ENCODE data around the gene TIMP2. TPM values are rescaled to one million over a fixed set of nuclear protein-coding genes. Genes with fewer than 3 reads are reported as not detected.

The TIMP2 gene
- total RNA-seq, 2 experiments from 2014 or later: 1.7 to 2.9 TPM

DNA sequence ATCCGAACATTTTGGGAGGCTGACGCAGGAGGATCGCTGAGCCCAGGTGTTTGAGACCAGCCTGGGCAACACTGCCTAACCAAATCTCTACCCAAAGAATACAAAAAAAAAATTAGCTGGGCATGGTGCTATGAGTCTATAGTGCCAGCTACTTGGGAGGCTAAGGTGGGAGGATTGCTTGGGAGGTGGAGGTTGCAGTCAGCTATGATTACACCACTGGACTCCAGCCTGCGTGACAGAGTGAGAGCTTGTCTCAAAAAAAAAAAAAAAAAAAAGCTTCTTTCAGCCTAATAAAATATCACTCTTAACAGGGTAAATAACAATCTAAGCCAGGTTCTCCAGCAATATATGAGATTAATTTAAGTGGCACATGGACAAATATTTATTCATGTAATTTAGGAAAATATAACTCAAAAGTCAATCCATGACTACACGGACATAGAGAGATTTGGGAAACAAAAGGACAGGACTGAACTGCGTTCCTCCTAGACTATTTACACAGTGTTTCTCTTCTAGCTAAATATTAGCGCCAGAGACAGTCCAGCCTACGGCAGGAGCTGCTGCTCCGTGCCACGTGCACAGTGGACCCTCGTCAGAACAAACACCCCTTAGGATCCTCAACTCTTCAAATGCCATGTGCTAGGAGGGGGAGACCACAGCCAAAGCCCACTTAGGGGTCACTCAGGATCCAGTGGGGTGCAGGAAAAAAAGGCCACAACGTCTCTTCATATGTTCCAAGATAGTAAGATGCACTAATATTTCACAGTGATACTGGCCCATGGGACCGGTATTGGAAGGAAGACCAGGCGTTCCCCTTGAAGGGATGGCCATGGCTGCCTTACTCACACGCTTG is 93.3 kb downstream of the TIMP2 start:
- H3K36me3 Mint-ChIP-seq: peaks cover 61% of the 10 kb centered on the region
- no peaks in the 10 kb centered on the region for H3K9me3 Mint-ChIP-seq (ENCODE audit: low read depth)
- no peak overlapping the region for H3K4me3 Mint-ChIP-seq
- H3K4me1 Mint-ChIP-seq: peaks cover 4% of the 10 kb centered on the region
- CTCF ChIA-PET: interaction anchor here (1.5 to 1.7 kb wide), 2 partner anchors 11 to 13 kb away, joined by 4 to 6 read pairs; no protein-coding TSS in a partner anchor
- ATAC-seq (no peak), DNase-seq (no peak)
- H3K27ac Mint-ChIP-seq: no peak overlapping the region
- H3K27me3 Mint-ChIP-seq: no peaks in the 10 kb centered on the region

GRCh38 chr17:78829477-78829876 is 95.7 kb downstream of the TIMP2 start:
- H3K4me1 Mint-ChIP-seq: peaks cover 6% of the 10 kb centered on the region
- no peak for DNase-seq
- H3K9me3 Mint-ChIP-seq (ENCODE audit: low read depth): no peaks in the 10 kb centered on the region
- H3K36me3 Mint-ChIP-seq: peaks cover 58% of the 10 kb centered on the region
- no peak overlapping the region for H3K4me3 Mint-ChIP-seq
- ATAC-seq: no peak
- H3K27me3 Mint-ChIP-seq: no peaks in the 10 kb centered on the region
- CTCF ChIA-PET: no interaction called here
- no peak overlapping the region for H3K27ac Mint-ChIP-seq

GRCh38 chr17:78828470-78829185 is 96.6 kb downstream of the TIMP2 start:
- Mint-ChIP-seq H3K4me3 (no peak overlapping the region), H3K4me1 (peaks cover 6% of the 10 kb centered on the region), H3K9me3 (ENCODE audit: low read depth) (no peaks in the 10 kb centered on the region), H3K36me3 (peaks cover 61% of the 10 kb centered on the region), H3K27ac (no peak overlapping the region), H3K27me3 (no peaks in the 10 kb centered on the region)
- DNase-seq (no peak), ATAC-seq (peak; percentile 47)
- CTCF ChIA-PET: no interaction called here

DNA sequence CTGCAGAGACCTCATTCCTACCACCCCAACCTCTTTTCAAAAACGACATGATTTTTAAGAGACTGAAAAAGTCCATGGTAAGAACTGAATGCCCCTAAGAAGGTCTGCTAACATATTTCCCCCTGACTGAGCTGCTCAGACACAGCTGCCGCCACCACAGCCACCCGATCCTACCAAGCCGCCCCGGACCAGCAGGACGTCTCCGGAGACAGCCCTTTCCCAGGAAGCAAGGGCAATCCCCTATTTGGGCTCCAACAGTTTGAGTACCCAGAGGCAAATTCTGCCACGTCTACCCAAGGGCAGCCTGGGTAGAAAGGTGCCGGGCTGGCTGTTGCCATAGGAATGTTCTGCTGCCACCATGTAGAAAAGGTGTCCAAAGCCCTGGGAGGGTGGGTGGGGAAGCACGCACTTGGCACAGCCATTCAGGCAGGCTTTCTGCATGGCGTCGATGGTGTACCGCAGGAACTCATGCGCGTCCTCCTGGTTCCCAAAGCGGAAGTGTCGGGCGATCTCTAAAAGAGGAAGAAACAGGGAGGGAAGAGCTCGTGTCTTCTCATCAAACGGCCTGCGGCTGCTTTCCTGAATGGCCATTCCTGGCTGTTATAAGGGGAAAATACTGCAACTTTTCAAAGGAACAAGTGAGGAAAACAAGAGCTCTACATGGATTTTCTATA is 98.2 kb downstream of the TIMP2 start:
- H3K4me3 Mint-ChIP-seq: no peak overlapping the region
- peaks cover 59% of the 10 kb centered on the region for H3K36me3 Mint-ChIP-seq
- H3K9me3 Mint-ChIP-seq (ENCODE audit: low read depth): no peaks in the 10 kb centered on the region
- no peak for ATAC-seq
- no peak overlapping the region for H3K27ac Mint-ChIP-seq
- no peaks in the 10 kb centered on the region for H3K27me3 Mint-ChIP-seq
- no peak for DNase-seq
- CTCF ChIA-PET: no interaction called here
- peaks cover 7% of the 10 kb centered on the region for H3K4me1 Mint-ChIP-seq

DNA sequence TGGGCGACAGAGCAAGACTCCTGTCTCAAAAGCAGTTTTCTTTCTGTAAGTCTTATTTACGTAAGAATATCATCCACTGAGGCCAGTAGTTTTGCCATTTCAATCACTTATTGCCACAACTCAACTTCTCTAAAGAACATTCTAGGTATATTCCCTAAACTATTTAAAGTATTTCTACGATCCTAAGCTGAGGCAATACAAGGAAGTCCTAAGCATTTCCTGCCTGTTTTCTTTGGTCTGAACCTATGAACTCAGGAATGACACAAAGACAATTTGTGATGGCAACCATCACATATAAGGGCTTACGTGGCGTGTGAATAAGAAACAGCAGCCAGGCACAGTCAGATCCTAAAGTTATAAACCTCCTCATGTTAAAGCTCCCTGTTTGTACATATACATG is 98.8 kb downstream of the TIMP2 start:
- Mint-ChIP-seq H3K36me3 (peaks cover 62% of the 10 kb centered on the region), H3K27ac (no peak overlapping the region), H3K27me3 (no peaks in the 10 kb centered on the region), H3K4me1 (peaks cover 10% of the 10 kb centered on the region), H3K4me3 (no peak overlapping the region), H3K9me3 (ENCODE audit: low read depth) (no peaks in the 10 kb centered on the region)
- no peak for DNase-seq
- ATAC-seq: no peak
- CTCF ChIA-PET: no interaction called here

DNA sequence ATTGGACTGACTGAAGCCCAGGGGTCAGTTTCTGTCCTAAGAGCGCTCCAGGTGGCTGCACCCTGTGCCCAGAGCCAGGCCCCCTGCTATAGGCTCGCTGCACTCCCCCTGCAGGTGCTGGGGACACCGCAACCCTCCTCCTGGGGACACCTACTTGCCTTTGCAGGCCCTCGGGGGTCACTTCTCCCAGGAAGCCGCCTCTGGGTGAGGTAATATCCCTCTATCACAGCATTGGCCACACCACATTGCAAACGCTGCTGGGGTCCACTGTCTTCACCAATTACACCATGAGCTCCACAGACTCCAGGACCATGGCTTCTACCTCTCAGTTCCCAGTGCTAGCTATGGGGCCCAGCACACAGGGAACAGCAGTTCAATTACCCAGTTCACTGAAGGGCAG is 99.5 kb downstream of the TIMP2 start:
- CTCF ChIA-PET: no interaction called here
- Mint-ChIP-seq H3K4me3 (no peak overlapping the region), H3K36me3 (peaks cover 63% of the 10 kb centered on the region), H3K4me1 (peaks cover 14% of the 10 kb centered on the region), H3K27me3 (no peaks in the 10 kb centered on the region), H3K27ac (peak overlapping the region; percentile 44), H3K9me3 (ENCODE audit: low read depth) (no peaks in the 10 kb centered on the region)
- ATAC-seq: no peak
- DNase-seq: no peak

DNA sequence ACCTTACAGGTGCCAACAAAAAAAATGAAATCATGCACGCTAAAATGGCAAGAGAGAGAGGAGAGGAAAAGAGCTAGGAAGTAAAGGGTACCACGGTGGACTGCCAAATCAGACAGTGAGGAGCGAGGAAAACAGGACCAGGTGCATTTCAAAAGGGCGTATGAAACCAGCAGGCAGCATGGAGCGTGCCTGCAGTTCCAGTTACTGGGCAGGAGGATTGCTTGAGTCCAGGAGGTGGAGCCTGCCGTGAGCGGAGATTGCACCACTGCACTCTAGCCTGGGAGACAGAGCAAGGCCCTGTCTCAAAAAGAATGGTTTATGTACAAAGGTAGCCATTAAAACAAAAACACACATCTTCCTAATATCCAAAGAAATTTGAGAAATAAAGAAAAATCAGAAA is 100.9 kb downstream of the TIMP2 start:
- no peak for ATAC-seq
- peak overlapping the region; percentile 7 for H3K27ac Mint-ChIP-seq
- no peak for DNase-seq
- no peak overlapping the region for H3K4me3 Mint-ChIP-seq
- H3K36me3 Mint-ChIP-seq: peaks cover 64% of the 10 kb centered on the region
- no peaks in the 10 kb centered on the region for H3K27me3 Mint-ChIP-seq
- CTCF ChIA-PET: no interaction called here
- H3K4me1 Mint-ChIP-seq: peaks cover 23% of the 10 kb centered on the region
- no peaks in the 10 kb centered on the region for H3K9me3 Mint-ChIP-seq (ENCODE audit: low read depth)

DNA sequence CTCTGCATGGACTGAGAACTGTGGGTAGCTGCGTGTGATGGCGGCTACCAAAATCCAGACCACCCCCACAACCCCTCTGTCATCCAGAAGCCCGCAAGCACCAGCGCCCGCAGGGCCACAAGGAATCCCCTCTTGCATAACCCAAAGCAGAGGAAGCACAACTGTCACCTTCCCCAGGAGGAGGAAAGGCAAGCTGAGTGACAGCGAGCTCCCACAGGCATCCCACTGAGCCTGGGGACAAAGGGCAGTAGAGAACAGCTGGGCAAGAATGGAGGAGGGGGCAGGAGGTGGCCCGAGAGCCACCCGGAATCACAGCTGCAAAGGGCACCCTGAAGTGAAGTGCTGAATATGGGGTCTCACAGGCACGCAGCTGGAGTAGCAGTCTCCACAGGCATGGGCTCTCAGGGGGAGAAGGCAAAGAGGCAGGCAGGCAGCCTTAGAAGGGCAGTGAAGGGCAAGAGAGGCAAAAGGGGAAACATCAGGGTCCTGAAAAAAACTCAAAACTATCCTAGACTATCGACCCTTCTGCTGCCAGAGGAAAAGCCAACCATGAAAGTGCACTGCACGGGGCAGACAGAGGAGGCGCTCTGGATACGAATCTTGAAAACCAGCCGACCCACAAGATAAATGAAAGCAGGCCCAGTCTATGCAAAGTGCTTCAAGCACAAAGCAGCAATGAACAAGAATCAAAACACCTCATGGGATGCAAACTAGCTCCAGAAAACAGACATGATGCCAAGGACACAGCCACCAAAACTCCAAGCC is 101.7 kb downstream of the TIMP2 start:
- Mint-ChIP-seq H3K4me3 (no peak overlapping the region), H3K27me3 (no peaks in the 10 kb centered on the region), H3K4me1 (peaks cover 30% of the 10 kb centered on the region), H3K9me3 (ENCODE audit: low read depth) (no peaks in the 10 kb centered on the region), H3K27ac (no peak overlapping the region), H3K36me3 (peaks cover 70% of the 10 kb centered on the region)
- CTCF ChIA-PET: no interaction called here
- ATAC-seq (no peak), DNase-seq (no peak)

DNA sequence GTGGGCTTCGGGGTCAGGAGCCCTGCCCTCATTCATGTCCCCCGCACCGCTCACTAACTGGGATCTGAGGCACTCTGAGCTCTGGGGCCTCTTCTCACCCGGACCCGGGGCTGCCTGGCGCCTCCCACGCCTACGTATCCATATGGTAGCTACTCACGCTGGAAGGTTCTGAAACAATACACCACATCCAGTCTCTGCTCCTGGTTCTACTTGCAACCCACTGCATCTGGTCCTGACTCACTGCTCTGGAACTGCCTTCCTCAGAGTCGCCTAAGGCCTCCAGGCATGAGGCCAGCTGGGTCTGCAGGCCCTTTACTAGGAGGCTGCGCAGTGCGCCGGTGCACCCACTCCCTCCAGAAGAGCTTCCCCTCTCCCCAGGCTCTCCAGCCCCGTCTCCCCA is 102.6 kb downstream of the TIMP2 start:
- ATAC-seq: no peak
- DNase-seq: no peak
- Mint-ChIP-seq H3K4me3 (no peak overlapping the region), H3K9me3 (ENCODE audit: low read depth) (no peaks in the 10 kb centered on the region), H3K27ac (peak overlapping the region; percentile 54), H3K4me1 (peaks cover 38% of the 10 kb centered on the region), H3K36me3 (peaks cover 67% of the 10 kb centered on the region), H3K27me3 (no peaks in the 10 kb centered on the region)
- CTCF ChIA-PET: no interaction called here

GRCh38 chr17:78821961-78822360 is 103.2 kb downstream of the TIMP2 start:
- DNase-seq: no peak
- ATAC-seq: no peak
- CTCF ChIA-PET: no interaction called here
- Mint-ChIP-seq H3K36me3 (peaks cover 69% of the 10 kb centered on the region), H3K9me3 (ENCODE audit: low read depth) (no peaks in the 10 kb centered on the region), H3K4me1 (peaks cover 44% of the 10 kb centered on the region), H3K4me3 (no peak overlapping the region), H3K27me3 (no peaks in the 10 kb centered on the region), H3K27ac (peak overlapping the region; percentile 52)

DNA sequence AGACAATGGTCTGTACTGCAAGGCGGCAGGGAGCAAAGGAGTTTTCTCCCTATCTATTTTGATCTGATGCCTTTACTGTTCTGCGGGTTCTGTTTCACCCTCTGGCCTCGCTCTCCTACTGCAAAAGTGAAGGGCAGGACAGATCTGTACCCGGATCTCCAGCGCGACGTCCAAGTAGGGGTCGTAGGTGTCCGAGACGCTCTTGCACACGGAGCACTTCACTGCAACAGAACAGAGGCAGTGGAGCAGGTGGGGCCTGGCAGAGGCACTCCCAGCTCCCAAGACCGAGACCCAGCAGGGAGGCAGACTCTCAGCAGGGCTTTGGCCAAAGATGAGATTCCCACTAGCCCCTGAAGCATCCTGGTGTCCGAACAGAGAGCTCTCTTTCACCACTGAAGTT is 104.3 kb downstream of the TIMP2 start:
- no peak for ATAC-seq
- Mint-ChIP-seq H3K36me3 (peaks cover 68% of the 10 kb centered on the region), H3K27ac (peak overlapping the region; percentile 39), H3K4me1 (peaks cover 49% of the 10 kb centered on the region), H3K27me3 (no peaks in the 10 kb centered on the region), H3K4me3 (no peak overlapping the region), H3K9me3 (ENCODE audit: low read depth) (no peaks in the 10 kb centered on the region)
- DNase-seq: no peak
- CTCF ChIA-PET: interaction anchor here (0.6 to 0.7 kb wide), 2 partner anchors 40 to 45 kb away, joined by 3 to 4 read pairs; no protein-coding TSS in a partner anchor

- CTCF ChIA-PET: interaction anchor here (0.6 to 2.2 kb wide), 11 partner anchors 12 to 152 kb away, joined by 3 to 12 read pairs (median 4); no protein-coding TSS in a partner anchor
- DNase-seq: no peak
- peaks cover 53% of the 10 kb centered on the region for H3K4me1 Mint-ChIP-seq
- H3K27me3 Mint-ChIP-seq: no peaks in the 10 kb centered on the region
- ATAC-seq: no peak
- peaks cover 70% of the 10 kb centered on the region for H3K36me3 Mint-ChIP-seq
- H3K4me3 Mint-ChIP-seq: no peak overlapping the region
- no peaks in the 10 kb centered on the region for H3K9me3 Mint-ChIP-seq (ENCODE audit: low read depth)
- H3K27ac Mint-ChIP-seq: peak overlapping the region; percentile 91
Observed at GRCh38 chr17:78819806-78820792, 105.1 kb downstream of the TIMP2 start.

All from activated CD8-positive, alpha-beta memory T cell treated with anti-CD3 and anti-CD28 coated beads, Interleukin-2, amount 10 ng/mL, durations not matched to agents 7 days and 5 days (primary cell).